Sciatic nerve (tissue), 2 donors: Measurements from ENCODE around the gene MRPL58. TPM values are rescaled to one million over a fixed set of nuclear protein-coding genes. Genes with fewer than 3 reads are reported as not detected.
A peak's percentile ranks its signal among the peaks of the same experiment; 100 is the strongest.
"Not testable (repeated sequence)": the region's sequence is repeated elsewhere in the genome, so short reads cannot be mapped to it uniquely, and the experiment has no call there.

Experiments used
- ATAC-seq: fragments of 200-7000 bp; cut with Tn5 transposase; one replicate; pipeline ENCODE4 v1.9.1; 2020; ENCODE audit warnings: mild to moderate bottlenecking, moderate library complexity
- DNase-seq: peaks from one replicate; pipeline ENCODE4 v3.0.0-alpha.2; 2020; ENCODE audit warnings: low spot score
- intact Hi-C: fragments of 100-400 bp; cut with DNase I; formaldehyde crosslinking; loops from one replicate; pipeline ENCODE4 v1.14.2; 2022
- total RNA-seq: library from RNA; stranded (reverse); fragmentation: NEBNext Ultra II Directional; extraction: Animal tissue kit (Norgen Biotek cat#: 25700); gene quantifications from one replicate; pipeline ENCODE4 v1.2.1, GENCODE V29; 2021
- donor health status: DM: no; HTN: no; CAD: no.
- donor health status: DM: no; HTN: no; CAD: no.

Gene MRPL58
- total RNA-seq: 20.1 TPM

- ATAC-seq (peak; percentile 96), DNase-seq (peak; percentile 88)
- intact Hi-C loops: loop anchor here (10.0 kb wide), 1 partner anchor 48 kb away; no protein-coding TSS in a partner anchor
Observed at GRCh38 chr17:75012346-75013091, at the start of gene MRPL58. TSS of gene MRPL58 (plus strand) at chr17:75012670. CDS start at chr17:75012687, 17 bp downstream.

DNA sequence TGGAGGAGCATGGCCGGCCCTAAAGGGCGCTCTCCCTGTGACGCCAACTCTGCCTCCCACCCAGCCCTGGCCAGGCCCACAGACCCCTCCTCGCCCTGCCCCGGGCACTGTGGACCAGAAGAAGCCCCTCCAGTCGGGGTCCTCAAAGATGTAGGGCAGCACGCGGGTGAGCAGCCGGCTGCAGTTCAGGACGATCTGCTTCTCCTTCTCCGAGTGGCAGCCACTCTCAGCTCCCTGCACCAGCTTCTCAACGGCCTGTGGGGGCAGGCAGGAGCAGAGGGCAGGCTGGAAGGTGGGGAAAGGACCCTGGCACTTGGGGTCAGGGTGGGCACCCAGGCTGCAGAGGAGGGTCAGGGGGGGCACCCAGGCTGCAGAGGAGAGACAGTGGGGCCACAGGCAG is 48.8 kb upstream of the MRPL58 start:
- ATAC-seq (no peak), DNase-seq (no peak)
- intact Hi-C loops: loop anchor here (10.0 kb wide), 1 partner anchor 51 kb away; the partner anchor contains the start of gene MRPL58

GRCh38 chr17:74964246-74964761 is 48.2 kb upstream of the MRPL58 start:
- ATAC-seq (no peak), DNase-seq (no peak)
- intact Hi-C loops: loop anchor here (10.0 kb wide), 1 partner anchor 50 kb away; the partner anchor contains the start of gene MRPL58

- ATAC-seq: no peak
- intact Hi-C loops: loop anchor here (10.0 kb wide), 1 partner anchor 50 kb away; the partner anchor contains the start of gene MRPL58
- no peak for DNase-seq
Observed at GRCh38 chr17:74964988-74965622, 47.4 kb upstream of the MRPL58 start.

GRCh38 chr17:74968361-74968780 is 44.1 kb upstream of the MRPL58 start:
- intact Hi-C loops: loop anchor here (10.0 kb wide), 1 partner anchor 46 kb away; the partner anchor contains the start of gene MRPL58
- DNase-seq: no peak
- ATAC-seq: no peak

DNA sequence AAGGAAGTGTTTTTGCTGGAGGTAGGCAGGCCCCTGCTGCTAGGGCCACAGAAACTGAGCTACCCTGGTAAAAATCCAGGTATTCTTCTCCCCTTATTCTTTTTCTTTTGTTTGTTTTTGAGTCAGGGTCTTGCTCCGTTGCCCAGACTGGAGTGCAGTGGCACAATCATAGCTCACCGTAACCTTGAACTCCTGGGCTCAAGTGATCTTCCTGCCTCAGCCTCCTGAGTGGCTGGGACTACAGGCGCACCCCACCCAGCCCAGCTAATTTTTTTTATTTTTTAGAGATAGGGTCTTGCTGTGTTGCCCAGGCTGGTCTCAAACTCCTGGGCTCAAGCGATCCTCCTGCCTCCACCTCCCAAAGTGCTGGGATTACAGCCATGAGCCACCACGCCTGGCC is 43.0 kb upstream of the MRPL58 start:
- not testable (repeated sequence) for DNase-seq, ATAC-seq
- intact Hi-C loops: loop anchor here (10.0 kb wide), 1 partner anchor 45 kb away; the partner anchor contains the start of gene MRPL58

DNA sequence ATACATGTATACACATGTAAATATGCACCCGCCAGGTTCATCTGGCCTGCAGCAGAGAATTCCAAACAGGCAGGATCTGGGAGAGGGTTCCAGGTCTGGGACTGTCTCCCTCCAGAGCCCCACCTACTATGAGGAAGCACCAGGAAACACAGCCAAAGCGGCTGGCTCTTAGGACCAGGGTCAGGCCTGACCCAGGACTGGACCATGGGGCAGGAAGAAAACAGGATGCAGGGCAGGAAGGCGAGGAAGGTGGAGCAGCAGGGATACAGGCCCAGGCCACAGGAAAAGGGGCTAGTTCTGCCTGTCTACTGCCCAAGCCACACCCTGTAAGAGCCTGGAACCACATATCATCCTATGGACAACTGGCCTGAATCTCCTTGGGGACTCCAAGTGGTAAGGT is 42.1 kb upstream of the MRPL58 start:
- intact Hi-C loops: no loop called here
- no peak for ATAC-seq

DNA sequence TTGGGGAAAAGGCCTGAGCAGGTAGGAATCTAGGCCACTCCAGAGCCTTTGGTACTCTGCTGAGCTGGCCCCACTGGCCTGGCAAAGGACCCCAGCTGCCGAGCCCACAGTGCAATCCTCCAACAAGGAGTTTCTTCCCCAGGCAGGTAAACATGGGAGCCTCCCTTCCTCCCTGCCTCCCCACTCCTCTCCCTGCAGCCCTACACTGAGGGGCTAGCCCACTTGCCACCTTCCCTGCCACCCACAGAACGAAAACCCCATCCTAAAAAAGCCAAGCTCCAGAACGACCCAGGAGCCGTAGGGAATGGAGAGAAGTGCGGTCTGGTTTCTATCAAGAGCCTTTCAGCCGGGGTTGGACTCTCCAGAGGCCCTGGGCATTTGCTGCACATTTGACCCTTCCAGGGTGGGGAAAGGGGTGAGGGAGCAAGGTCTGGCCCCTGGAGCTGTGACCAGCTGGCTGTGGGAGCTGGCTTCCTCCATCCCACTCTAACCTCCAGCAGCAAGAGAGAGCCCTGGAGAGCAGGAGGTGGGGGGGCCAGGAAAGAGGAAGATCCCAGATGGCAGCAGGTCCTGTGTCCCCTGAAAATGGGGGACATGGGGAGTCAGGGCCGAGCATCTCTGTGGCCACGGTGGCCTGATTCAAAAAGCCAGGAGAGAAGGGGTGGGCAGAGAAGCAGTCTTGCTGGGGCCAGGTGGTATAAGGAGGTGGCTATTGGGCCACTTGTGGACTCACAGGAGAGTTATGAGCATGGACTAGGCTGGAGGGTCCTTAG is 41.2 kb upstream of the MRPL58 start:
- ATAC-seq (no peak), DNase-seq (no peak)
- intact Hi-C loops: no loop called here

More for the DNA sequence above, 42.1 kb upstream of the MRPL58 start:
- no peak for DNase-seq

DNA sequence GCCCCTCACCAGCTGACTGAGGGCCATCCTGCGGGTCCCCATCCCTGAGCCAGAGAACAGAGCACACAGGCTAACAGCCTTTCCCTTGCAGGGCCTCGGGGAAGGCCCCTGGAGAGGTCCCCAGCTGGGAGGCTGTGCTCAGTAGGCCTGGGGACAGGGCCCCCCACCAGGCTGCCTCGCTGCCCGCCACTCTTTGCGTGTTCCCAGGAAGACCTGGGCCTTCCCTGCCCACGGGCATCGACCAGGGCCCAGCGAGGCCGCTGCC is 40.7 kb upstream of the MRPL58 start:
- DNase-seq: no peak
- peak; percentile 11 for ATAC-seq
- intact Hi-C loops: no loop called here

GRCh38 chr17:74972107-74972972 is 40.1 kb upstream of the MRPL58 start, which contains the start of gene HID1:
TSS of gene HID1 (minus strand) at chr17:74972759. CDS start at chr17:74972656, 103 bp downstream.
- no peak for DNase-seq
- peak; percentile 31 for ATAC-seq
- intact Hi-C loops: no loop called here

- DNase-seq: no peak
- intact Hi-C loops: no loop called here
- no peak for ATAC-seq
Observed at GRCh38 chr17:74972973-74973328, 39.5 kb upstream of the MRPL58 start.

GRCh38 chr17:74975943-74976342 is 36.5 kb upstream of the MRPL58 start:
- ATAC-seq: no peak
- DNase-seq: no peak
- intact Hi-C loops: no loop called here

GRCh38 chr17:74977802-74978201 is 34.7 kb upstream of the MRPL58 start:
- DNase-seq: no peak
- ATAC-seq: no peak
- intact Hi-C loops: no loop called here

- DNase-seq (no peak), ATAC-seq (no peak)
- intact Hi-C loops: no loop called here
Observed at GRCh38 chr17:74978240-74978639, 34.2 kb upstream of the MRPL58 start.

DNA sequence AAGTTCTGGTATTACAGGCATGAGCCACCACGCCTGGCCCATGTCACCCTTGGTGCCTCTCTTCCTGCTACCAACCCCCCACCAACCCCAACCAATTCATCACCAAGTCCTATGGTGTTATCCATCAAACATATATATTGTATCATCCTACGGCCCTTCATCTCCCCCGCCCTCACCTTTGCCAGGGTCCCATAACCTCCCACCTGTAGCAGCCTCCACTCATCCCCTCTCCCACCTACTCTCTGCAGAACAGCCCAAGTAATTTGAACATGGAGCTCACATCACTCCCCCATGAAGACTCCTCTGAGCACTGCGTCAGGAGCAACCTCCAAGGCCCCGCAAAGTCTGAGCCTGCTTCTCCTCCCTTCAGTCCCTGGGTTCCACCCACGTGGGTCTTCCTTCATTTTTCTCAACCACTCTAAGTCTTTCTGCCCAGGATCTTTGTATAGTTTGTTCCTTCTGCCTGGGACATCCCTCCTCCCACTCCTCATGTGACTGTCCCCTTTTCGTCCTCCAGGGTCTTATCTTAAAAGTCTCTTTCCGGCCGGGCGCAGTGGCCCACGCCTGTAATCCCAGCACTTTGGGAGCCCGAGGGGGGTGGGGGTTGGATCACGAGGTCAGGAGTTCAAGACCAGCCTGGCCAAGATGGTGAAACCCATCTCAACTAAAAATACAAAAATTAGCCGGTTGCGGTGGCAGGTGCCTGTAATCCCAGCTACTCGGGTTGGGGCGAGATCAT is 32.9 kb upstream of the MRPL58 start:
- intact Hi-C loops: no loop called here
- DNase-seq (no peak), ATAC-seq (no peak)

- DNase-seq (no peak), ATAC-seq (peak; percentile 33)
- intact Hi-C loops: no loop called here
Observed at GRCh38 chr17:74981318-74981978, 31.0 kb upstream of the MRPL58 start.

- intact Hi-C loops: no loop called here
- DNase-seq (peak; percentile 79), ATAC-seq (peak; percentile 90)
Observed at GRCh38 chr17:74981979-74982662, 30.3 kb upstream of the MRPL58 start.
